KMS-11 (cell line): ENCODE results near the gene CTDNEP1.

Experiments used
- H2AFZ ChIP-seq: fragments of 200-600 bp; sonication (generic); 2 replicates; pipeline ENCODE4 v1.6.1; 2016; ENCODE audit warnings: antibody characterized with exemption, mixed run types, low read depth
- H3K27ac ChIP-seq: fragments of 200-600 bp; sonication (generic); 2 replicates; pipeline ENCODE4 v1.6.1; 2016; ENCODE audit warnings: mild to moderate bottlenecking, mixed run types
- H3K27me3 ChIP-seq: fragments of 200-600 bp; sonication (generic); 2 replicates; pipeline ENCODE4 v1.6.1; 2017; ENCODE audit warnings: mild to moderate bottlenecking, low read depth, mixed run types, moderate library complexity; ENCODE audit not compliant: insufficient read depth
- H3K36me3 ChIP-seq: fragments of 200-600 bp; sonication (generic); 2 replicates; pipeline ENCODE4 v1.6.1; 2017; ENCODE audit warnings: mild to moderate bottlenecking, mixed run types; ENCODE audit not compliant: insufficient read depth
- H3K4me1 ChIP-seq: fragments of 200-600 bp; sonication (generic); 2 replicates; pipeline ENCODE4 v1.6.1; 2016; ENCODE audit warnings: mild to moderate bottlenecking, low read depth, mixed run types; ENCODE audit not compliant: poor library complexity, severe bottlenecking
- H3K4me2 ChIP-seq: fragments of 200-600 bp; sonication (generic); 2 replicates; pipeline ENCODE4 v1.7.0; 2016; ENCODE audit warnings: mild to moderate bottlenecking, mixed run types
- H3K4me3 ChIP-seq: fragments of 200-600 bp; sonication (generic); IDR thresholded peaks from 2 replicates; pipeline ENCODE4 v1.6.1; 2017; ENCODE audit warnings: low read depth, low read length, mixed read lengths; ENCODE audit not compliant: insufficient read depth
- H3K79me2 ChIP-seq: fragments of 200-600 bp; sonication (generic); 2 replicates; pipeline ENCODE4 v1.6.1; 2016; ENCODE audit warnings: low read depth, mixed run types; ENCODE audit not compliant: insufficient read depth
- H3K9ac ChIP-seq: fragments of 200-600 bp; sonication (generic); 2 replicates; pipeline ENCODE4 v1.6.1; 2016; ENCODE audit warnings: mild to moderate bottlenecking, mixed run types
- H4K20me1 ChIP-seq: fragments of 200-600 bp; sonication (generic); 2 replicates; pipeline ENCODE4 v1.6.1; 2016; ENCODE audit warnings: mild to moderate bottlenecking, mixed run types; ENCODE audit not compliant: insufficient read depth
- TF ChIP-seq, protein P1 (sequence below): fragments of 200-600 bp; sonication (generic); conservative IDR thresholded peaks from 2 replicates; pipeline ENCODE4 v1.6.1; 2017; ENCODE audit warnings: low read depth, mild to moderate bottlenecking, antibody characterized with exemption, low read length, moderate library complexity, mixed read lengths

The CTDNEP1 gene

DNA sequence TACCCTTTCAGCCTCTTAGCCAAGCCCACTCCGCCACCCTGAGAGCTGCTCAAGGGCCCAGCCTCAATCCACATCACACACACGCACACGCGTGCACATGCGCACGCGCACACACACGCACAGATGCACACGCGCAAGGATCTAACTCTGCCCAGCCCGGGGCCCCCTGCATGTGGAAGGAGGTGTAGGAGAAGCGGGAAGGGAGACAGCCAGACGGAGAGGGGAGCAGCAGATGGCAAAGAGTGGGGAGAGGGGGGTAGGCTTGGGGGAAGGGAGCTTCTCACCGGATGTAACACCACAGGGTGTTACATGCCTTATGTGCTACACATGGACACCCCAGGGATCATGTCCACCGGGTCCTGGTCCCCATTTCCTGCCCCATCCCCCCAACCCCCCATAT, 47.2 kb downstream of the CTDNEP1 start:
- Histone ChIP-seq H3K27ac (no peak overlapping the region), H4K20me1 (no peaks in the 10 kb centered on the region), H3K4me2 (no peak overlapping the region), H3K79me2 (no peaks in the 10 kb centered on the region), H3K9ac (no peak overlapping the region), H3K27me3 (no peaks in the 10 kb centered on the region), H3K4me3 (no peak overlapping the region), H3K4me1 (no peaks in the 10 kb centered on the region), H2AFZ (no peak overlapping the region), H3K36me3 (no peaks in the 10 kb centered on the region)
- TF ChIP-seq, protein P1, sequence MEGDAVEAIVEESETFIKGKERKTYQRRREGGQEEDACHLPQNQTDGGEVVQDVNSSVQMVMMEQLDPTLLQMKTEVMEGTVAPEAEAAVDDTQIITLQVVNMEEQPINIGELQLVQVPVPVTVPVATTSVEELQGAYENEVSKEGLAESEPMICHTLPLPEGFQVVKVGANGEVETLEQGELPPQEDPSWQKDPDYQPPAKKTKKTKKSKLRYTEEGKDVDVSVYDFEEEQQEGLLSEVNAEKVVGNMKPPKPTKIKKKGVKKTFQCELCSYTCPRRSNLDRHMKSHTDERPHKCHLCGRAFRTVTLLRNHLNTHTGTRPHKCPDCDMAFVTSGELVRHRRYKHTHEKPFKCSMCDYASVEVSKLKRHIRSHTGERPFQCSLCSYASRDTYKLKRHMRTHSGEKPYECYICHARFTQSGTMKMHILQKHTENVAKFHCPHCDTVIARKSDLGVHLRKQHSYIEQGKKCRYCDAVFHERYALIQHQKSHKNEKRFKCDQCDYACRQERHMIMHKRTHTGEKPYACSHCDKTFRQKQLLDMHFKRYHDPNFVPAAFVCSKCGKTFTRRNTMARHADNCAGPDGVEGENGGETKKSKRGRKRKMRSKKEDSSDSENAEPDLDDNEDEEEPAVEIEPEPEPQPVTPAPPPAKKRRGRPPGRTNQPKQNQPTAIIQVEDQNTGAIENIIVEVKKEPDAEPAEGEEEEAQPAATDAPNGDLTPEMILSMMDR = no peak

DNA sequence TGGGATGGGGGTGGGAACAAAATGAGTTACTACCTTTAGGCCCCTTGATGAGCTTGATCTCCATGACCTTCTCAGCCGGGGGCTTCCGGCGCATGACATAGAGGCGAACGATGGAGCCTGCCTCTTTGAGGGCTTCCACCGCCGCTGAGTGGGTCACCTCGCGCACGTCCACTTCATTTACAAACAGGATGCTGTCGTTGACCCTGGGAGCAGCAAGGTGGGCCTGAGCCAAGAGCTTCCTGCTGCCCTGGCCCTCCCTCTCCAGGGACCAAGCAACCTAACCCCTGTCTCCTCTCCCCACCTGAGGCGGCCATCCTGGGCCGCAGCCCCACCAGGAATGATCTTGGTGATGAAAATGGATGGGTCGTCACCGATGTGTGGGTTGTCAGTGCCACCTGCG, 48.1 kb downstream of the CTDNEP1 start:
- Histone ChIP-seq H4K20me1 (no peaks in the 10 kb centered on the region), H3K79me2 (no peaks in the 10 kb centered on the region), H3K4me3 (no peak overlapping the region), H3K27ac (no peak overlapping the region), H3K36me3 (no peaks in the 10 kb centered on the region), H3K4me1 (no peaks in the 10 kb centered on the region), H3K9ac (no peak overlapping the region), H3K4me2 (no peak overlapping the region), H2AFZ (no peak overlapping the region), H3K27me3 (no peaks in the 10 kb centered on the region)
- TF ChIP-seq, protein P1 = no peak

DNA sequence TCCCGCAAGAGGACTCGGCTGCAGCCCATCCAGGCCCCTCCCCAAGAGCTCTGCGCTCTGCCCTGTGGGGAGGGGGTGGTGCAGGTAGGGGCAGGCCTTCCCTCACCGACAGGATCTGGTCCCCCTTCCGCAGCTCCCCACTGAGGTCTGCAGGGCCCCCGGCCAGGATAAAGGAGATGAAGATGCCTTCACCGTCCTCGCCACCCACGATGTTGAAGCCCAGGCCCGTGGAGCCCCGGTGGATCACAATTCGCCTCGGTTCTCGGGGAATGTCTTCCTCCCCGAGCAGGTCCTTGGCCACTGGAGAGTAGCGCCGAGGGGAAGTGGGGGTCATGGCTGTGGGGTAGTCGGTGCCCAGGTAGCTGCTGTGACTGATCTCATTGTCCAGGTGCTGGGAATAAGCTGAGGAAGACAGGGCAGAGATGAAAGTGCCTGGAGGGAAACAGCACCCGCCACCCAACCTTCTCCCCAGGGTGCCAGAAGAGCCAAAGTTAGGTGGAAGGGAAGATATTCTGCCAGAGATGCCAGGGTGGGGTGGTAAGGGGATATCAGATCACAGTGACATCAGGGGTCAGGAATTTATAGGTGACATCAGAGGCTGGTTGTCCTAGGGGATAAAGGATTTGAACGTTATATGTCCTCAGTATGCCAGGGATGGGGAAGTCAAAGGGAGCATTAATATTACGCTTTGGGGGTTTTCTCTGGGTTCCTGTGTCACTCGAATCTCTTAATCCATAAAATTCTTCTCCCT, 54.7 kb downstream of the CTDNEP1 start:
- Histone ChIP-seq H3K9ac (no peak overlapping the region), H3K36me3 (no peaks in the 10 kb centered on the region), H3K79me2 (no peaks in the 10 kb centered on the region), H3K27ac (no peak overlapping the region), H3K4me1 (no peaks in the 10 kb centered on the region), H3K4me3 (no peak overlapping the region), H2AFZ (no peak overlapping the region), H3K4me2 (no peak overlapping the region), H3K27me3 (no peaks in the 10 kb centered on the region), H4K20me1 (no peaks in the 10 kb centered on the region)
- TF ChIP-seq, protein P1 = no peak

DNA sequence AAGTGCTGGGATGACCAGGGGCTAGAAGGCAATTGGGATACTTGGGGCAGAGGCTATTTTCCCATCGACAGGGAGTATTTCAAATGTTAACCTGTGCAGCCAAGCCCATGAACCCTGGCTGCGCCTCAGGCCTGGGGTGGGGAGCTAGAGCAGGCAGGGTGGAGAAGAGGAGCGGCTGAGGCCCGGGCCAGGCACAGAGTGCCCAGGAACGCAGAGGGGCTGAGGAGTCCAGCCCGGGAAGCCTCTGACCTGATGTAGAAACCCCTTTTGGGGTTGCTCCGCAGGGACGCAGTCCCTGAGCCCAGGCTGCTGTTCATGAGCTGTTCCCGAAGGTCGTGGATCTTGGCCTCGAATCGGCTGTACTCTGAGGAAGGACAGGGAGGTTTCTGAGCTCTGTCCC, 55.6 kb downstream of the CTDNEP1 start:
- H3K79me2 ChIP-seq = no peaks in the 10 kb centered on the region
- H3K9ac ChIP-seq = no peak overlapping the region
- no peaks in the 10 kb centered on the region for H3K36me3 ChIP-seq
- H3K27me3 ChIP-seq = no peaks in the 10 kb centered on the region
- no peaks in the 10 kb centered on the region for H3K4me1 ChIP-seq
- H3K4me3 ChIP-seq = no peak overlapping the region
- H3K27ac ChIP-seq = no peak overlapping the region
- H2AFZ ChIP-seq = no peak overlapping the region
- no peaks in the 10 kb centered on the region for H4K20me1 ChIP-seq
- TF ChIP-seq, protein P1 = no peak
- no peak overlapping the region for H3K4me2 ChIP-seq
